HAP-1 (cell line): ENCODE results near the gene LZIC.

Experiments
- DNase-seq, 2 experiments: peaks; one replicate each; pipeline ENCODE4 v3.0.0-alpha.2; 2016 to 2020; ENCODE audit warnings: low spot score in 2 of 2
- H3K27me3 ChIP-seq: fragments of 250-450 bp; sonication (Bioruptor Pico); 2 replicates; pipeline ENCODE4 v1.5.1; 2020; ENCODE audit warnings: low read depth, mild to moderate bottlenecking, moderate library complexity
- H3K36me3 ChIP-seq: fragments of 250-450 bp; sonication (Bioruptor Pico); replicated peaks from 2 replicates; pipeline ENCODE4 v1.5.1; 2020; ENCODE audit warnings: mild to moderate bottlenecking
- H3K4me1 ChIP-seq: fragments of 250-450 bp; sonication (Bioruptor Pico); 2 replicates; pipeline ENCODE4 v1.5.1; 2020; ENCODE audit warnings: mild to moderate bottlenecking
- H3K4me3 ChIP-seq: fragments of 250-450 bp; sonication (Bioruptor Pico); 2 replicates; pipeline ENCODE4 v1.5.1; 2020; ENCODE audit warnings: mild to moderate bottlenecking, moderate library complexity
- H3K9me3 ChIP-seq: fragments of 250-450 bp; sonication (Bioruptor Pico); 2 replicates; pipeline ENCODE4 v1.5.1; 2020; ENCODE audit warnings: mild to moderate bottlenecking, moderate library complexity
- in situ Hi-C: fragments of 300-500 bp; cut with MboI; formaldehyde crosslinking; loops from 3 replicates; pipeline ENCODE4 v1.14.3; 2020; ENCODE audit warnings: low sequenced_read_pairs, inconsistent platforms, mixed read lengths

Gene LZIC

GRCh38 chr1:9905010-9905409, 38.2 kb downstream of the LZIC start:
- no peaks in the 10 kb centered on the region for H3K27me3 ChIP-seq
- H3K4me1 ChIP-seq: peaks cover 8% of the 10 kb centered on the region
- no peaks in the 10 kb centered on the region for H3K9me3 ChIP-seq
- no peak for DNase-seq
- no peaks in the 10 kb centered on the region for H3K36me3 ChIP-seq
- no peak overlapping the region for H3K4me3 ChIP-seq
- in situ Hi-C loops: no loop called here

- Histone ChIP-seq H3K9me3 (no peaks in the 10 kb centered on the region), H3K27me3 (no peaks in the 10 kb centered on the region), H3K36me3 (no peaks in the 10 kb centered on the region), H3K4me3 (no peak overlapping the region), H3K4me1 (peaks cover 8% of the 10 kb centered on the region)
- DNase-seq: no peak
- in situ Hi-C loops: no loop called here
These were observed 38.6 kb downstream of the LZIC start for GRCh38 chr1:9904596-9904995.

- H3K9me3 ChIP-seq: no peaks in the 10 kb centered on the region
- H3K4me3 ChIP-seq: no peak overlapping the region
- in situ Hi-C loops: no loop called here
- H3K27me3 ChIP-seq: no peaks in the 10 kb centered on the region
- no peak for DNase-seq
- H3K4me1 ChIP-seq: peaks cover 4% of the 10 kb centered on the region
- no peaks in the 10 kb centered on the region for H3K36me3 ChIP-seq
These were observed 39.2 kb downstream of the LZIC start for GRCh38 chr1:9903801-9904527.

GRCh38 chr1:9902060-9902452, 41.1 kb downstream of the LZIC start:
- no peaks in the 10 kb centered on the region for H3K9me3 ChIP-seq
- no peaks in the 10 kb centered on the region for H3K27me3 ChIP-seq
- in situ Hi-C loops: no loop called here
- no peaks in the 10 kb centered on the region for H3K4me1 ChIP-seq
- no peak overlapping the region for H3K4me3 ChIP-seq
- no peak for DNase-seq
- no peaks in the 10 kb centered on the region for H3K36me3 ChIP-seq

GRCh38 chr1:9901148-9902059, 41.8 kb downstream of the LZIC start:
- H3K9me3 ChIP-seq: no peaks in the 10 kb centered on the region
- H3K27me3 ChIP-seq: no peaks in the 10 kb centered on the region
- H3K36me3 ChIP-seq: no peaks in the 10 kb centered on the region
- in situ Hi-C loops: no loop called here
- no peaks in the 10 kb centered on the region for H3K4me1 ChIP-seq
- no peak for DNase-seq
- H3K4me3 ChIP-seq: no peak overlapping the region

- DNase-seq: no peak
- Histone ChIP-seq H3K9me3 (no peaks in the 10 kb centered on the region; the same call in 1 of the 2 replicates), H3K4me3 (no peak overlapping the region), H3K4me1 (no peaks in the 10 kb centered on the region), H3K36me3 (no peaks in the 10 kb centered on the region), H3K27me3 (no peaks in the 10 kb centered on the region)
- in situ Hi-C loops: no loop called here
These were observed 42.8 kb downstream of the LZIC start for GRCh38 chr1:9900142-9901043.

- DNase-seq: no peak
- Histone ChIP-seq H3K4me3 (no peak overlapping the region), H3K36me3 (no peaks in the 10 kb centered on the region), H3K27me3 (no peaks in the 10 kb centered on the region), H3K9me3 (no peaks in the 10 kb centered on the region; the same call in 1 of the 2 replicates), H3K4me1 (peaks cover 10% of the 10 kb centered on the region)
- in situ Hi-C loops: no loop called here
These were observed 49.1 kb downstream of the LZIC start for GRCh38 chr1:9894115-9894514.

- H3K27me3 ChIP-seq: no peaks in the 10 kb centered on the region
- no peak for DNase-seq
- H3K4me1 ChIP-seq: peaks cover 10% of the 10 kb centered on the region
- no peak overlapping the region for H3K4me3 ChIP-seq
- H3K36me3 ChIP-seq: no peaks in the 10 kb centered on the region
- H3K9me3 ChIP-seq: no peaks in the 10 kb centered on the region; the same call in 1 of the 2 replicates
- in situ Hi-C loops: no loop called here
These were observed 50.3 kb downstream of the LZIC start for GRCh38 chr1:9892563-9893528.

GRCh38 chr1:9891207-9891606, 52.0 kb downstream of the LZIC start:
- no peaks in the 10 kb centered on the region for H3K36me3 ChIP-seq
- H3K27me3 ChIP-seq: no peaks in the 10 kb centered on the region
- peaks cover 10% of the 10 kb centered on the region for H3K4me1 ChIP-seq
- in situ Hi-C loops: no loop called here
- DNase-seq: no peak
- H3K9me3 ChIP-seq: no peaks in the 10 kb centered on the region; the same call in 1 of the 2 replicates
- no peak overlapping the region for H3K4me3 ChIP-seq

- in situ Hi-C loops: no loop called here
- no peak overlapping the region for H3K4me3 ChIP-seq
- no peaks in the 10 kb centered on the region for H3K9me3 ChIP-seq
- H3K27me3 ChIP-seq: no peaks in the 10 kb centered on the region
- H3K4me1 ChIP-seq: peaks cover 10% of the 10 kb centered on the region
- H3K36me3 ChIP-seq: no peaks in the 10 kb centered on the region
- peak in 1 of 2 experiments; percentile 59 for DNase-seq
These were observed 52.9 kb downstream of the LZIC start for GRCh38 chr1:9890224-9890731.

- Histone ChIP-seq H3K4me1 (peaks cover 10% of the 10 kb centered on the region), H3K27me3 (no peaks in the 10 kb centered on the region), H3K4me3 (no peak overlapping the region), H3K36me3 (no peaks in the 10 kb centered on the region), H3K9me3 (no peaks in the 10 kb centered on the region)
- in situ Hi-C loops: loop anchor here (10.0 kb wide), 1 partner anchor 55 kb away; the partner anchor contains the start of genes LZIC and NMNAT1
- no peak for DNase-seq
These were observed 53.8 kb downstream of the LZIC start for GRCh38 chr1:9889411-9889810.

- peaks cover 7% of the 10 kb centered on the region for H3K4me1 ChIP-seq
- no peaks in the 10 kb centered on the region for H3K27me3 ChIP-seq
- no peak overlapping the region for H3K4me3 ChIP-seq
- no peaks in the 10 kb centered on the region for H3K36me3 ChIP-seq
- in situ Hi-C loops: loop anchor here (10.0 kb wide), 1 partner anchor 56 kb away; the partner anchor contains the start of genes LZIC and NMNAT1
- DNase-seq: no peak
- no peaks in the 10 kb centered on the region for H3K9me3 ChIP-seq
These were observed 54.3 kb downstream of the LZIC start for GRCh38 chr1:9888886-9889285.
